HL-60/S4 treated with phorbol 12-myristate 13-acetate at 8.2 ng/mL for 4 days and 3 days (cell line): ENCODE results near the gene NCAN.
"Not testable (repeated sequence)": the region's sequence is repeated elsewhere in the genome, so short reads cannot be mapped to it uniquely, and the experiment has no call there.

Experiments used
- in situ Hi-C: fragments of 300-500 bp; cut with MboI; formaldehyde crosslinking; loops from 2 replicates; pipeline ENCODE4 v1.15.0; 2022; ENCODE audit warnings: low sequenced_read_pairs

Gene NCAN

GRCh38 chr19:19223636-19224035, 11.9 kb downstream of the NCAN start:
- in situ Hi-C loops: no loop called here

GRCh38 chr19:19224150-19224851, 12.5 kb downstream of the NCAN start:
- in situ Hi-C loops: no loop called here

- in situ Hi-C loops: no loop called here
These were observed 13.2 kb downstream of the NCAN start for GRCh38 chr19:19224852-19225494.

- in situ Hi-C loops: no loop called here
These were observed 14.4 kb downstream of the NCAN start for GRCh38 chr19:19226204-19226603.

- in situ Hi-C loops: no loop called here
These were observed 14.9 kb downstream of the NCAN start for GRCh38 chr19:19226663-19227062.

GRCh38 chr19:19227217-19227616, 15.5 kb downstream of the NCAN start:
- in situ Hi-C loops: no loop called here

- in situ Hi-C loops: no loop called here
These were observed 17.9 kb downstream of the NCAN start for GRCh38 chr19:19229701-19230100.

- in situ Hi-C loops: no loop called here
These were observed 19.2 kb downstream of the NCAN start for GRCh38 chr19:19230999-19231398.

GRCh38 chr19:19232261-19232721, 20.5 kb downstream of the NCAN start:
- in situ Hi-C loops: no loop called here

- in situ Hi-C loops: no loop called here
These were observed 22.6 kb downstream of the NCAN start for GRCh38 chr19:19234220-19234816.

GRCh38 chr19:19236173-19236572, 24.4 kb downstream of the NCAN start:
- in situ Hi-C loops: no loop called here

- in situ Hi-C loops: no loop called here
These were observed 26.6 kb downstream of the NCAN start for GRCh38 chr19:19238126-19238894.

GRCh38 chr19:19239675-19240074, 27.9 kb downstream of the NCAN start:
- in situ Hi-C loops: no loop called here

GRCh38 chr19:19240476-19240875, 28.7 kb downstream of the NCAN start:
- in situ Hi-C loops: no loop called here

- in situ Hi-C loops: no loop called here
These were observed 38.5 kb downstream of the NCAN start for GRCh38 chr19:19250196-19250801.

GRCh38 chr19:19253409-19253808, 41.7 kb downstream of the NCAN start:
- in situ Hi-C loops: not testable (repeated sequence)

GRCh38 chr19:19256072-19256969, 44.6 kb downstream of the NCAN start:
- in situ Hi-C loops: no loop called here

- in situ Hi-C loops: no loop called here
These were observed 45.4 kb downstream of the NCAN start for GRCh38 chr19:19257137-19257536.

GRCh38 chr19:19257836-19258588, 46.3 kb downstream of the NCAN start:
- in situ Hi-C loops: no loop called here
